ENCODE measurements around the gene HSPBAP1.

DNA sequence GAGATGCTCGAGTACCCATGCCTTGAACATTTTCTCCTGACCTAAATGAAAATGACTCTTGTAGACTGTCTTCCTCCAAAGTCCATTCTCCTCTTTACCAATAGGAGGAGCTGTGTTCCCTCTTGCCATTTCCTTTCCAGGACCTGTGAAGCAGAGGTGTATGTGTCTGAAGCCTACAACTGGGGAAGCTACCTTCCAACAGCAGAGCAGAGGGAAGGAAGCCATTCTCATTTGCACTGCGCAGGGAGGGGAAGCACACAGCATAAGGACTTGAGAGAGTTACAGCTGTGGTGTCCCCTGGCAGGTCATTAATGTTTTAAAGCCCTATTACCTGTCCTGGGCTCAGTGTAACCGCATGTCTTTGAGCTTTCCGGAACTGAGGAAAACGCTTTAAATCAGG lies 38.7 kb downstream of the HSPBAP1 start:
- TF ChIP-seq, protein P1, sequence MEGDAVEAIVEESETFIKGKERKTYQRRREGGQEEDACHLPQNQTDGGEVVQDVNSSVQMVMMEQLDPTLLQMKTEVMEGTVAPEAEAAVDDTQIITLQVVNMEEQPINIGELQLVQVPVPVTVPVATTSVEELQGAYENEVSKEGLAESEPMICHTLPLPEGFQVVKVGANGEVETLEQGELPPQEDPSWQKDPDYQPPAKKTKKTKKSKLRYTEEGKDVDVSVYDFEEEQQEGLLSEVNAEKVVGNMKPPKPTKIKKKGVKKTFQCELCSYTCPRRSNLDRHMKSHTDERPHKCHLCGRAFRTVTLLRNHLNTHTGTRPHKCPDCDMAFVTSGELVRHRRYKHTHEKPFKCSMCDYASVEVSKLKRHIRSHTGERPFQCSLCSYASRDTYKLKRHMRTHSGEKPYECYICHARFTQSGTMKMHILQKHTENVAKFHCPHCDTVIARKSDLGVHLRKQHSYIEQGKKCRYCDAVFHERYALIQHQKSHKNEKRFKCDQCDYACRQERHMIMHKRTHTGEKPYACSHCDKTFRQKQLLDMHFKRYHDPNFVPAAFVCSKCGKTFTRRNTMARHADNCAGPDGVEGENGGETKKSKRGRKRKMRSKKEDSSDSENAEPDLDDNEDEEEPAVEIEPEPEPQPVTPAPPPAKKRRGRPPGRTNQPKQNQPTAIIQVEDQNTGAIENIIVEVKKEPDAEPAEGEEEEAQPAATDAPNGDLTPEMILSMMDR (IDR thresholded peaks at IDR 0.05; ENCODE audit: insufficient read depth, low read length, poor library complexity, severe bottlenecking): peak; percentile 64
- TF ChIP-seq EZH2phosphoT487 (conservative IDR thresholded peaks at IDR 0.05; ENCODE audit: low read length): no peak
